Caco-2 (cell line): ENCODE data around the gene ANGPTL4. TPM values are rescaled to one million over a fixed set of nuclear protein-coding genes. Genes with fewer than 3 reads are reported as not detected.

Source experiments
- BruUV-seq: library from RNA; stranded (reverse); fragments of 400-500 nt; replicated peaks from 2 replicates; lab custom pipeline; 2021; lab: Mats Ljungman, UMichigan
- CTCF ChIA-PET: fragments of 300-600 bp; sonication (Branson Sonifier 250); formaldehyde crosslinking; loops from one replicate; lab custom pipeline; 2022; ENCODE audit warnings: antibody characterized with exemption; lab: Charles Lee
- POLR2A ChIA-PET: fragments of 300-600 bp; sonication (Branson Sonifier 250); formaldehyde crosslinking; loops from one replicate; lab custom pipeline; 2022; ENCODE audit warnings: antibody characterized with exemption; lab: Charles Lee
- DNase-seq, 2 experiments: peaks; one replicate each; pipeline versions ENCODE4 v3.0.0 to v3.0.0-alpha.2; 2020 to 2022
- H3K27me3 ChIP-seq: replicated peaks from 2 replicates; pipeline ENCODE4 v1.6.0; 2011; ENCODE audit warnings: low read length; ENCODE audit not compliant: control insufficient read depth, insufficient read depth
- H3K36me3 ChIP-seq: 2 replicates; pipeline ENCODE4 v1.5.1; 2011; ENCODE audit warnings: low read length; ENCODE audit not compliant: control insufficient read depth, insufficient read depth
- H3K4me1 ChIP-seq: fragments of 250-450 bp; sonication (Bioruptor Pico); 2 replicates; pipeline ENCODE4 v1.5.1; 2020; ENCODE audit warnings: mild to moderate bottlenecking
- H3K4me3 ChIP-seq: 2 replicates; pipeline ENCODE4 v1.5.1; 2011; ENCODE audit warnings: low read depth, mild to moderate bottlenecking, control low read depth, low read length
- H3K9me3 ChIP-seq: fragments of 250-450 bp; sonication (Bioruptor Pico); 2 replicates; pipeline ENCODE4 v1.5.1; 2020; ENCODE audit warnings: mild to moderate bottlenecking, moderate library complexity
- H3K27ac Mint-ChIP-seq: one replicate; pipeline ENCODE4 v1.8.0; 2022; ENCODE audit warnings: mixed read lengths; ENCODE audit not compliant: unreplicated experiment
- H3K27me3 Mint-ChIP-seq: one replicate; pipeline ENCODE4 v1.8.0; 2022; ENCODE audit warnings: mixed read lengths; ENCODE audit not compliant: insufficient read depth, unreplicated experiment
- H3K36me3 Mint-ChIP-seq: one replicate; pipeline ENCODE4 v1.8.0; 2022; ENCODE audit warnings: mild to moderate bottlenecking, mixed read lengths; ENCODE audit not compliant: insufficient read depth, unreplicated experiment
- H3K4me1 Mint-ChIP-seq: one replicate; pipeline ENCODE4 v1.8.0; 2022; ENCODE audit warnings: low read depth, mixed read lengths; ENCODE audit not compliant: unreplicated experiment
- H3K4me3 Mint-ChIP-seq: one replicate; pipeline ENCODE4 v1.8.0; 2022; ENCODE audit warnings: mild to moderate bottlenecking, moderate library complexity, mixed read lengths; ENCODE audit not compliant: unreplicated experiment
- H3K9me3 Mint-ChIP-seq: one replicate; pipeline ENCODE4 v1.8.0; 2022; ENCODE audit warnings: mixed read lengths; ENCODE audit not compliant: unreplicated experiment
- CTCF ChIP-seq, 2 experiments: fragments of 200-600 bp in 1 of 2; IDR thresholded peaks; 1 replicate in 1 of 2; 2 replicates in 1 of 2; pipeline versions ENCODE4 v1.5.1 to v1.8.0; 2011 to 2022; ENCODE audit warnings: antibody characterized with exemption in 1 of 2, control low read depth in 1 of 2, inconsistent platforms in 1 of 2, low read depth in 1 of 2, low read length in 1 of 2, mild to moderate bottlenecking in 1 of 2, moderate library complexity in 1 of 2; ENCODE audit not compliant: insufficient read depth in 1 of 2, severe bottlenecking in 1 of 2, unreplicated experiment in 1 of 2
- intact Hi-C: fragments of 100-400 bp; cut with micrococcal nuclease; formaldehyde crosslinking; loops from one replicate; pipeline ENCODE4 v1.10.0; 2022; ENCODE audit not compliant: unreplicated experiment
- microRNA-seq: library from miRNA; unstranded; fragments of <30 nt; microRNA quantifications from one replicate; pipeline ENCODE4 v1.2.0, GENCODE V29; 2022
- total RNA-seq: library from RNA; stranded (reverse); gene quantifications from 2 replicates; pipeline ENCODE4 v1.2.3, GENCODE V29; 2022

The ANGPTL4 gene
- total RNA-seq, 1 experiment from 2014 or later = 1.2 TPM

DNA sequence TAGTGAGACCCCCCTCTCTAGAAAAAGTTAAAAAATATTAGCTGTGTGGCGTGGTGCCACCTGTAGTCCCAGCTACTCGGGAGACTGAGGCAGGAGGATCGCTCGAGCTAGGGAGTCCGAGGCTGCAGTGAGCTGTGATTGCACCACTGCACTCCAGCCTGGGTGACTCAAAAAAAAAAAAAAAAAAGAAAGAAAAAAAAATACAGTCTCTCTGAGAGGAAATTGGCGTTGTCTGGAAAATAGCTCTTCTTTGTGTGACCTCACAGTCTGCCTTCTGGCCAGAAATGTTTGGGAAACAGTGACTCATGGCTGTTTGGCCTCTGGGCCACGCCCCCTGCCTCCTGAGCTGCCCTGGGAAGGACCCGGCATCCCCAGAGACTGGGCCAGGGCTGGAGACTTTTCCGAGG, 59.9 kb downstream of the ANGPTL4 start:
- peaks cover 11% of the 10 kb centered on the region; the same call in 1 of the 2 replicates for H3K4me1 ChIP-seq

More for the DNA sequence above, 59.9 kb downstream of the ANGPTL4 start:
- H3K27me3 ChIP-seq = no peaks in the 10 kb centered on the region
- no peaks in the 10 kb centered on the region for H3K9me3 ChIP-seq
- no TSS peak for BruUV-seq
- H3K36me3 ChIP-seq = no peaks in the 10 kb centered on the region
- CTCF ChIA-PET = interaction anchor here (0.6 to 1.4 kb wide), 9 partner anchors 10 to 231 kb away, joined by 3 to 18 read pairs (median 5); partner anchors contain the start of genes MARCHF2 and ZNF414
- H3K9me3 Mint-ChIP-seq = no peaks in the 10 kb centered on the region
- no peaks in the 10 kb centered on the region for H3K27me3 Mint-ChIP-seq
- POLR2A ChIA-PET = interaction anchor here (0.6 to 1.4 kb wide), 7 partner anchors 11 to 137 kb away, joined by 4 to 13 read pairs (median 7); partner anchors contain the start of genes HNRNPM, MARCHF2, RAB11B and ZNF414
- DNase-seq = peak; percentile 79 to 86
- no peak overlapping the region for H3K4me3 Mint-ChIP-seq
- no peaks in the 10 kb centered on the region for H3K36me3 Mint-ChIP-seq
- peak overlapping the region; percentile 45 for H3K27ac Mint-ChIP-seq
- TF ChIP-seq CTCF (IDR thresholded peaks at IDR 0.05; ENCODE audit: insufficient read depth in 1 of 2, low read depth in 1 of 2, low read length in 1 of 2, severe bottlenecking in 1 of 2, unreplicated experiment in 1 of 2) = no peak
- intact Hi-C loops = no loop called here
- no peak overlapping the region for H3K4me3 ChIP-seq
- H3K4me1 Mint-ChIP-seq = no peaks in the 10 kb centered on the region

Small RNAs within 50 kb of the gene (microRNA-seq; reads per million reads assigned to microRNA genes)
- 0.56 reads per million for gene MIR4999

Other genes starting within 250 kb of the ANGPTL4 start
- 15.0 and 16.4 TPM in 2 replicates for gene FBN3, start 214.6 kb upstream of the ANGPTL4 start, total RNA-seq
- gene CERS4, start 154.8 kb upstream of the ANGPTL4 start, total RNA-seq = 56.8 and 66.9 TPM in 2 replicates
- 81.0 and 87.7 TPM in 2 replicates for gene CD320, start 55.8 kb upstream of the ANGPTL4 start, total RNA-seq
- gene NDUFA7, start 42.8 kb upstream of the ANGPTL4 start, total RNA-seq = 43.7 and 50.2 TPM in 2 replicates
- gene RPS28, start 42.7 kb upstream of the ANGPTL4 start, total RNA-seq = 1,515 and 1,601 TPM in 2 replicates
- gene KANK3, start 20.9 kb upstream of the ANGPTL4 start, total RNA-seq = 1.1 TPM in 2 replicates
- gene RAB11B, start 26.2 kb downstream of the ANGPTL4 start, total RNA-seq = 86.3 and 91.3 TPM in 2 replicates
- gene MARCHF2, start 49.1 kb downstream of the ANGPTL4 start, total RNA-seq = 13.8 and 15.2 TPM in 2 replicates
- 271 and 286 TPM in 2 replicates for gene HNRNPM, start 80.8 kb downstream of the ANGPTL4 start, total RNA-seq
- gene PRAM1, start 138.5 kb downstream of the ANGPTL4 start, total RNA-seq = 0.26 TPM in 1 of 2 replicates, not detected in the other
- 17.2 and 25.0 TPM in 2 replicates for gene ZNF414, start 150.0 kb downstream of the ANGPTL4 start, total RNA-seq
- gene MYO1F, start 213.3 kb downstream of the ANGPTL4 start, total RNA-seq = 0.23 and 0.25 TPM in 2 replicates
- gene ADAMTS10, start 246.6 kb downstream of the ANGPTL4 start, total RNA-seq = 0.44 and 0.77 TPM in 2 replicates